ENCODE measurements around the gene PTPRD.

DNA sequence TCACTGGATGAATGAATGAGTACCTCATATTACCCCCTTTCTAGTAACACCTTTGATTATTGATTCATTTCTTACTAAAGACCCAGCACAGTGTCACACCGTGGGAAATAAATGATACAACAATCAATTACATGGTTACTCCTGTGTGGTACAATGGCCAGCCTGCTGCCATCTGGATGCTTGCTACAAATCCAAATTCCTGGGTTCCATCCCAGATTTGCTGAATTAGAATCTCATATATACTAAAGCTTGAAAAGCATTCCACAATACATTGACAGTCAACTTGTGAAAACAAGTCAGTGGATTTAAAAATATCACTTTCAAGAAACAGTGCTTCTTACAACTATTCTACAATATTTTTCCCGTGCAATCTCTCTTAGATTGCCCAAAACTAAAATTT is 989.3 kb downstream of the PTPRD start:
- no peak for TF ChIP-seq SIN3A (IDR thresholded peaks at IDR 0.05; ENCODE audit: borderline replicate concordance, insufficient read depth, low read length)
- TF ChIP-seq POLR2AphosphoS5 (IDR thresholded peaks at IDR 0.05; ENCODE audit: low read depth, low read length): no peak

Measured in PFSK-1 (cell line).